Measurements from ENCODE around the gene OR2V2. TPM values are rescaled to one million over a fixed set of nuclear protein-coding genes. Genes with fewer than 3 reads are reported as not detected.
"Not testable (repeated sequence)": the region's sequence is repeated elsewhere in the genome, so short reads cannot be mapped to it uniquely, and the experiment has no call there.

The OR2V2 gene
- total and polyA plus RNA-seq, 2 donors (not counting 1 experiment from before 2014, with no cell fraction given), result not detected

DNA sequence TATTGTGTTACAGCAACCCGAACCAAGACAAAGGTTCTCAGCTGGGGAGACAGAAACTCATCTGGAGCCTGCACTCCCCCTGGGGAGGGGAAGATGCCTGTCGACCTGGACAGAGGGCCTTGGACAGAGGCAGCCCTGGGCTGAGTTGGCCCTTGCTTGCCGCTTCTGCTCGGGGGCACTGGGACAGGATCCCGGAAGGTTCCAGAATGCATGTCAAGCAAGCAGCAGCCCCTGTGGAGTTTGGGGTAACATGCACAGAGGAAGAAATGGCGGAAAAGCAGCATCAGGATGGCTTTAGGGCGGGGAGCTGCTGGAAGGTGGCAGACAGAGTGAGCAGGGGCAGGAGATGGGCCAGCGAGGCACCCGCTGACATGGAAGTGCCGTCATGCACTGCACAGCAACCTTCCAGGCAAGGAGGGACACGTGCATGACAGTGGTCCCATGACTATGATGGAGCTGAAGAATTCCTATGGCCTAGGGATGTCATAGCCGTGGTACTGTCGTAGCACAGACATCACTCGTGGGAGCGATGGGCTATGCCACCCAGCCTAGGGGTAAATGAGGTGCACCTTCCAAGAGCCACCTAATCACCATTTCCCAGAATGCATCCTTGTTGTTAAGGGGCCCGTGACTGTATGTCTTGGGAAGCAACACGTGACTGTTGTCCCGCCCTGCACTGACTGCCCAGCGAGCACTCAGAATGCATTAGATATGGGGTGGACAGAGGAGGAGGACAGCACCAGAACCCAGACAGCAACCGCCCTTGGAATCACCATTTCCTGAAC, 42.6 kb upstream of the OR2V2 start:
- H3K9ac ChIP-seq (ENCODE audit: low read length); H3K4me1 ChIP-seq (ENCODE audit: control insufficient read depth in 2 of 2, insufficient read depth in 2 of 2, low read length in 2 of 2); H3K9me3 Mint-ChIP-seq (ENCODE audit: insufficient read depth); H3K4me3 Mint-ChIP-seq; ATAC-seq (ENCODE audit: low read depth); H2AFZ ChIP-seq (ENCODE audit: insufficient read depth, low read depth, low read length, poor library complexity, severe bottlenecking); H3K4me3 ChIP-seq (ENCODE audit: control extremely low read depth in 1 of 5, extremely low read depth in 1 of 5, insufficient read depth in 1 of 5, low read depth in 2 of 5, low read length in 4 of 5); POLR2A ChIA-PET; H3K79me2 ChIP-seq (ENCODE audit: control insufficient read depth, insufficient read depth, low read length); H3K9me3 ChIP-seq (ENCODE audit: control extremely low read depth in 1 of 3, control insufficient read depth in 2 of 3, insufficient read depth in 1 of 3, low read length in 2 of 3); H3K27ac ChIP-seq (ENCODE audit: low read length in 2 of 2); H3K4me2 ChIP-seq (replicated peaks; ENCODE audit: low read depth, low read length, poor library complexity, severe bottlenecking); H3K36me3 ChIP-seq (replicated peaks in 1 of 2; ENCODE audit: control extremely low read depth in 1 of 2, control insufficient read depth in 1 of 2, extremely low read depth in 1 of 2, insufficient read depth in 2 of 2, low read length in 1 of 2); H3K27ac Mint-ChIP-seq; H4K20me1 ChIP-seq (ENCODE audit: control insufficient read depth, insufficient read depth, low read length, poor library complexity, severe bottlenecking); CTCF ChIA-PET: not testable (repeated sequence)
- WGBS (ENCODE audit: insufficient coverage), result 71% methylated on average over 7 of the region's 20 CpGs
- intact Hi-C loops (cut with micrococcal nuclease), result loop anchor here (10.0 kb wide), 1 partner anchor 50 kb away; no protein-coding TSS in a partner anchor
- H3K27me3 ChIP-seq (replicated peaks in 1 of 4; ENCODE audit: control extremely low read depth in 1 of 4, control insufficient read depth in 3 of 4, insufficient read depth in 4 of 4, low read length in 3 of 4), result peaks cover 0 to 52% (median 12%) of the 10 kb centered on the region in 4 experiments
- Mint-ChIP-seq H3K27me3 (peaks cover 41% of the 10 kb centered on the region), H3K4me1 (peaks cover 18% of the 10 kb centered on the region)
- peak; percentile 15 for DNase-seq

DNA sequence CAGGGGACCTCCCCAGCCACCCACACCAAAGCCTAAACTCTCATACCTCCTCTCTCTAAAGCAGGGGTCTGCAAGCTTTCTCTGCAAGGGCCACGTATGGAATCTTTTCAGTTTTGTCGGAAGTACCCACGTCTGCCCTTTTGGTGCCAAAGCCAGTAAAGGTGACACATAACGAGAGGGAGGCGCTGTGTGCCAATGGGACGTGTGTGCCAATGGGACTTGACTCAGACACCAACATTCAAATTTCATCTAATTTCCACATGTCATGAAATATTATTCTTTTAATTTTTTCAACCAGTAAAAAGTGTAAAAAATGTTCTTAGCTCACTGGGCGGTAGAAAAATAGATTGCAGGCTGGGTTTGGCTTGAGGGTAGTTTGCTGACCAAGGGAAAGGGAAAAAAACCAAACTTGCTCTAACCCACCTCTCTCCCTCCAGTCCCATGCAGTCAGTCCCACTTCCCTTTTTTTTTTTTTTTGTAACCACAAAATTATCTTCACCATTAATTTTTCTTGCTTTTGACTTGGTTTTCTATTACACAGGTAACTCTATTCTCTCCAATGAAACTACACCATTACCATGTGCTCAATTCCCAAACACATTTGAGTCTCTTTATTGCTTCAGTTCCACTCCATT, 41.9 kb upstream of the OR2V2 start:
- Histone ChIP-seq H3K79me2 (ENCODE audit: control insufficient read depth, insufficient read depth, low read length) (no peaks in the 10 kb centered on the region), H3K36me3 (replicated peaks in 1 of 2; ENCODE audit: control extremely low read depth in 1 of 2, control insufficient read depth in 1 of 2, extremely low read depth in 1 of 2, insufficient read depth in 2 of 2, low read length in 1 of 2) (no peaks in the 10 kb centered on the region), H2AFZ (ENCODE audit: insufficient read depth, low read depth, low read length, poor library complexity, severe bottlenecking) (no peak overlapping the region), H3K27ac (ENCODE audit: low read length in 2 of 2) (no peak overlapping the region), H3K4me1 (ENCODE audit: control insufficient read depth in 2 of 2, insufficient read depth in 2 of 2, low read length in 2 of 2) (peaks cover 8 to 9% of the 10 kb centered on the region in 2 donors), H3K9me3 (ENCODE audit: control extremely low read depth in 1 of 3, control insufficient read depth in 2 of 3, insufficient read depth in 1 of 3, low read length in 2 of 3) (peaks cover 0 to 6% (median 0%) of the 10 kb centered on the region in 3 donors), H3K4me3 (ENCODE audit: control extremely low read depth in 1 of 5, extremely low read depth in 1 of 5, insufficient read depth in 1 of 5, low read depth in 2 of 5, low read length in 4 of 5) (no peak overlapping the region), H3K9ac (ENCODE audit: low read length) (no peak overlapping the region), H4K20me1 (ENCODE audit: control insufficient read depth, insufficient read depth, low read length, poor library complexity, severe bottlenecking) (no peaks in the 10 kb centered on the region), H3K27me3 (replicated peaks in 1 of 4; ENCODE audit: control extremely low read depth in 1 of 4, control insufficient read depth in 3 of 4, insufficient read depth in 4 of 4, low read length in 3 of 4) (peaks cover 0 to 51% (median 9%) of the 10 kb centered on the region in 4 experiments), H3K4me2 (replicated peaks; ENCODE audit: low read depth, low read length, poor library complexity, severe bottlenecking) (no peak overlapping the region)
- WGBS (ENCODE audit: insufficient coverage), result 65% methylated on average over 5 of the region's 7 CpGs
- H3K9me3 Mint-ChIP-seq (ENCODE audit: insufficient read depth), result no peaks in the 10 kb centered on the region
- ChIA-PET CTCF (no interaction called here), POLR2A (no interaction called here)
- intact Hi-C loops (cut with micrococcal nuclease), result loop anchor here (10.0 kb wide), 1 partner anchor 49 kb away; no protein-coding TSS in a partner anchor
- H3K27me3 Mint-ChIP-seq, result peaks cover 42% of the 10 kb centered on the region
- peaks cover 13% of the 10 kb centered on the region for H3K4me1 Mint-ChIP-seq
- DNase-seq (peak; percentile 17), ATAC-seq (ENCODE audit: low read depth) (no peak)
- H3K27ac Mint-ChIP-seq, result no peak overlapping the region
- H3K4me3 Mint-ChIP-seq, result peak overlapping the region; percentile 4
- no peak for TF ChIP-seq EZH2 (IDR thresholded peaks at IDR 0.05; ENCODE audit: borderline replicate concordance, insufficient read depth, low read depth, low read length, poor library complexity, severe bottlenecking)
- TF ChIP-seq, protein P1, sequence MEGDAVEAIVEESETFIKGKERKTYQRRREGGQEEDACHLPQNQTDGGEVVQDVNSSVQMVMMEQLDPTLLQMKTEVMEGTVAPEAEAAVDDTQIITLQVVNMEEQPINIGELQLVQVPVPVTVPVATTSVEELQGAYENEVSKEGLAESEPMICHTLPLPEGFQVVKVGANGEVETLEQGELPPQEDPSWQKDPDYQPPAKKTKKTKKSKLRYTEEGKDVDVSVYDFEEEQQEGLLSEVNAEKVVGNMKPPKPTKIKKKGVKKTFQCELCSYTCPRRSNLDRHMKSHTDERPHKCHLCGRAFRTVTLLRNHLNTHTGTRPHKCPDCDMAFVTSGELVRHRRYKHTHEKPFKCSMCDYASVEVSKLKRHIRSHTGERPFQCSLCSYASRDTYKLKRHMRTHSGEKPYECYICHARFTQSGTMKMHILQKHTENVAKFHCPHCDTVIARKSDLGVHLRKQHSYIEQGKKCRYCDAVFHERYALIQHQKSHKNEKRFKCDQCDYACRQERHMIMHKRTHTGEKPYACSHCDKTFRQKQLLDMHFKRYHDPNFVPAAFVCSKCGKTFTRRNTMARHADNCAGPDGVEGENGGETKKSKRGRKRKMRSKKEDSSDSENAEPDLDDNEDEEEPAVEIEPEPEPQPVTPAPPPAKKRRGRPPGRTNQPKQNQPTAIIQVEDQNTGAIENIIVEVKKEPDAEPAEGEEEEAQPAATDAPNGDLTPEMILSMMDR (IDR thresholded peaks at IDR 0.05), result no peak

Data from B cell (primary cell).